Panc1 (cell line): Measurements from ENCODE around the gene GNRH2. TPM values are rescaled to one million over a fixed set of nuclear protein-coding genes. Genes with fewer than 3 reads are reported as not detected.

Source experiments
- ATAC-seq: fragments of 200-7000 bp; cut with Tn5 transposase; 2 replicates; pipeline ENCODE4 v1.9.1; 2020; ENCODE audit warnings: mild to moderate bottlenecking, moderate library complexity
- BruUV-seq: library from RNA; stranded (reverse); fragments of 400-500 nt; replicated peaks from 2 replicates; lab custom pipeline; 2021; lab: Mats Ljungman, UMichigan
- CTCF ChIA-PET: fragments of 300-600 bp; sonication (Branson Sonifier 250); formaldehyde crosslinking; loops from one replicate; lab custom pipeline; 2022; ENCODE audit warnings: antibody characterized with exemption; lab: Charles Lee
- POLR2A ChIA-PET: fragments of 300-600 bp; sonication (Branson Sonifier 250); formaldehyde crosslinking; loops from one replicate; lab custom pipeline; 2022; ENCODE audit warnings: antibody characterized with exemption; lab: Charles Lee
- DNase-seq: peaks from one replicate; pipeline ENCODE4 v3.0.0-alpha.2; 2010; ENCODE audit warnings: low read depth, low spot score
- H3K27ac ChIP-seq: 2 replicates; pipeline ENCODE4 v1.5.1; 2011; ENCODE audit warnings: mild to moderate bottlenecking, low read length, inconsistent platforms
- H3K27me3 ChIP-seq: fragments of 200-500 bp; sonication (Bioruptor generic); 2 replicates; pipeline ENCODE4 v1.6.0; 2014; ENCODE audit warnings: low read length, inconsistent platforms; ENCODE audit not compliant: control insufficient read depth, insufficient read depth
- H3K36me3 ChIP-seq: fragments of 200-500 bp; sonication (Bioruptor generic); 2 replicates; pipeline ENCODE4 v1.5.1; 2014; ENCODE audit warnings: inconsistent platforms, mild to moderate bottlenecking, low read length, moderate library complexity; ENCODE audit not compliant: control insufficient read depth, insufficient read depth
- H3K4me1 ChIP-seq: 2 replicates; pipeline ENCODE4 v1.5.1; 2011; ENCODE audit warnings: inconsistent platforms, mild to moderate bottlenecking, low read length, moderate library complexity; ENCODE audit not compliant: control insufficient read depth, insufficient read depth
- H3K4me3 ChIP-seq, 2 experiments: 2 replicates each; pipeline ENCODE4 v1.5.1; 2011 to 2012; ENCODE audit warnings: low read depth in 2 of 2, low read length in 2 of 2, mild to moderate bottlenecking in 2 of 2, inconsistent platforms in 1 of 2, moderate library complexity in 1 of 2
- H3K9me3 ChIP-seq: fragments of 200-500 bp; sonication (Bioruptor generic); 2 replicates; pipeline ENCODE4 v1.5.1; 2014; ENCODE audit warnings: low read depth, mild to moderate bottlenecking, inconsistent platforms, low read length, moderate library complexity; ENCODE audit not compliant: control insufficient read depth, insufficient read depth
- POLR2AphosphoS5 ChIP-seq: IDR thresholded peaks from 2 replicates; pipeline ENCODE4 v1.6.1; 2012; ENCODE audit warnings: mild to moderate bottlenecking, low read depth, low read length, moderate library complexity
- SIN3A ChIP-seq: IDR thresholded peaks from 2 replicates; pipeline ENCODE4 v1.6.1; 2012; ENCODE audit warnings: low read depth, mild to moderate bottlenecking, low read length, moderate library complexity, borderline replicate concordance; ENCODE audit not compliant: insufficient read depth
- TCF7L2 ChIP-seq: IDR thresholded peaks from 2 replicates; pipeline ENCODE4 v1.6.1; 2011; ENCODE audit warnings: mild to moderate bottlenecking, low read depth, low read length, inconsistent platforms
- in situ Hi-C: cut with HindIII; loops from 2 replicates; pipeline ENCODE4 v1.10.0; 2016; ENCODE audit warnings: low sequenced_read_pairs, low pct_unique_long_range_greater_than_20kb
- intact Hi-C: fragments of 100-400 bp; cut with micrococcal nuclease; formaldehyde crosslinking; loops from one replicate; pipeline ENCODE4 v1.10.0; 2022; ENCODE audit not compliant: unreplicated experiment
- total RNA-seq: library from RNA; stranded (reverse); gene quantifications from one replicate; pipeline ENCODE4 v1.2.1, GENCODE V29; 2021; ENCODE audit not compliant: unreplicated experiment
- TF ChIP-seq, protein P1 (sequence below): fragments of 450-650 bp; IDR thresholded peaks from 2 replicates; pipeline ENCODE4 v1.5.1; 2017; ENCODE audit warnings: mild to moderate bottlenecking
- TF ChIP-seq, protein P2 (sequence below), 2 experiments: IDR thresholded peaks; 2 replicates each; pipeline ENCODE4 v1.6.1; 2011 to 2012; ENCODE audit warnings: low read depth in 2 of 2, control low read depth in 1 of 2, low read length in 1 of 2, mild to moderate bottlenecking in 1 of 2, moderate library complexity in 1 of 2; ENCODE audit not compliant: insufficient read depth in 1 of 2

GNRH2 gene
- total RNA-seq, 1 experiment from 2014 or later, result 0.49 TPM

GRCh38 chr20:3046677-3047462 lies 3.4 kb downstream of the GNRH2 start:
- POLR2A ChIA-PET, result no interaction called here
- peak overlapping the region; percentile 86 for H3K27ac ChIP-seq
- DNase-seq (no peak), ATAC-seq (no peak)
- H3K4me1 ChIP-seq, result peaks cover 9% of the 10 kb centered on the region
- peak overlapping the region; percentile 82 to 88 for H3K4me3 ChIP-seq
- in situ Hi-C loops, result no loop called here
- BruUV-seq, result no TSS peak
- no peaks in the 10 kb centered on the region for H3K27me3 ChIP-seq
- H3K36me3 ChIP-seq, result peaks cover 5% of the 10 kb centered on the region; the same call in 1 of the 2 replicates
- TF ChIP-seq TCF7L2, result no peak
- TF ChIP-seq POLR2AphosphoS5, result no peak
- no peak for TF ChIP-seq SIN3A
- TF ChIP-seq, protein P1, sequence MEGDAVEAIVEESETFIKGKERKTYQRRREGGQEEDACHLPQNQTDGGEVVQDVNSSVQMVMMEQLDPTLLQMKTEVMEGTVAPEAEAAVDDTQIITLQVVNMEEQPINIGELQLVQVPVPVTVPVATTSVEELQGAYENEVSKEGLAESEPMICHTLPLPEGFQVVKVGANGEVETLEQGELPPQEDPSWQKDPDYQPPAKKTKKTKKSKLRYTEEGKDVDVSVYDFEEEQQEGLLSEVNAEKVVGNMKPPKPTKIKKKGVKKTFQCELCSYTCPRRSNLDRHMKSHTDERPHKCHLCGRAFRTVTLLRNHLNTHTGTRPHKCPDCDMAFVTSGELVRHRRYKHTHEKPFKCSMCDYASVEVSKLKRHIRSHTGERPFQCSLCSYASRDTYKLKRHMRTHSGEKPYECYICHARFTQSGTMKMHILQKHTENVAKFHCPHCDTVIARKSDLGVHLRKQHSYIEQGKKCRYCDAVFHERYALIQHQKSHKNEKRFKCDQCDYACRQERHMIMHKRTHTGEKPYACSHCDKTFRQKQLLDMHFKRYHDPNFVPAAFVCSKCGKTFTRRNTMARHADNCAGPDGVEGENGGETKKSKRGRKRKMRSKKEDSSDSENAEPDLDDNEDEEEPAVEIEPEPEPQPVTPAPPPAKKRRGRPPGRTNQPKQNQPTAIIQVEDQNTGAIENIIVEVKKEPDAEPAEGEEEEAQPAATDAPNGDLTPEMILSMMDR, result no peak
- TF ChIP-seq, protein P2, sequence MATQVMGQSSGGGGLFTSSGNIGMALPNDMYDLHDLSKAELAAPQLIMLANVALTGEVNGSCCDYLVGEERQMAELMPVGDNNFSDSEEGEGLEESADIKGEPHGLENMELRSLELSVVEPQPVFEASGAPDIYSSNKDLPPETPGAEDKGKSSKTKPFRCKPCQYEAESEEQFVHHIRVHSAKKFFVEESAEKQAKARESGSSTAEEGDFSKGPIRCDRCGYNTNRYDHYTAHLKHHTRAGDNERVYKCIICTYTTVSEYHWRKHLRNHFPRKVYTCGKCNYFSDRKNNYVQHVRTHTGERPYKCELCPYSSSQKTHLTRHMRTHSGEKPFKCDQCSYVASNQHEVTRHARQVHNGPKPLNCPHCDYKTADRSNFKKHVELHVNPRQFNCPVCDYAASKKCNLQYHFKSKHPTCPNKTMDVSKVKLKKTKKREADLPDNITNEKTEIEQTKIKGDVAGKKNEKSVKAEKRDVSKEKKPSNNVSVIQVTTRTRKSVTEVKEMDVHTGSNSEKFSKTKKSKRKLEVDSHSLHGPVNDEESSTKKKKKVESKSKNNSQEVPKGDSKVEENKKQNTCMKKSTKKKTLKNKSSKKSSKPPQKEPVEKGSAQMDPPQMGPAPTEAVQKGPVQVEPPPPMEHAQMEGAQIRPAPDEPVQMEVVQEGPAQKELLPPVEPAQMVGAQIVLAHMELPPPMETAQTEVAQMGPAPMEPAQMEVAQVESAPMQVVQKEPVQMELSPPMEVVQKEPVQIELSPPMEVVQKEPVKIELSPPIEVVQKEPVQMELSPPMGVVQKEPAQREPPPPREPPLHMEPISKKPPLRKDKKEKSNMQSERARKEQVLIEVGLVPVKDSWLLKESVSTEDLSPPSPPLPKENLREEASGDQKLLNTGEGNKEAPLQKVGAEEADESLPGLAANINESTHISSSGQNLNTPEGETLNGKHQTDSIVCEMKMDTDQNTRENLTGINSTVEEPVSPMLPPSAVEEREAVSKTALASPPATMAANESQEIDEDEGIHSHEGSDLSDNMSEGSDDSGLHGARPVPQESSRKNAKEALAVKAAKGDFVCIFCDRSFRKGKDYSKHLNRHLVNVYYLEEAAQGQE (IDR thresholded peaks at IDR 0.05; ENCODE audit: insufficient read depth in 1 of 2, low read depth in 2 of 2, low read length in 1 of 2), result no peak
- H3K9me3 ChIP-seq, result no peaks in the 10 kb centered on the region
- CTCF ChIA-PET, result no interaction called here
- intact Hi-C loops, result no loop called here

GRCh38 chr20:3047486-3048419 lies 4.3 kb downstream of the GNRH2 start:
- TF ChIP-seq, protein P1, result no peak
- TF ChIP-seq POLR2AphosphoS5, result no peak
- TF ChIP-seq, protein P2 (IDR thresholded peaks at IDR 0.05; ENCODE audit: insufficient read depth in 1 of 2, low read depth in 2 of 2, low read length in 1 of 2), result no peak
- no peak for TF ChIP-seq TCF7L2
- TF ChIP-seq SIN3A, result no peak
- H3K9me3 ChIP-seq, result no peaks in the 10 kb centered on the region
- H3K27ac ChIP-seq, result no peak overlapping the region
- DNase-seq (no peak), ATAC-seq (no peak)
- no peaks in the 10 kb centered on the region for H3K27me3 ChIP-seq
- peaks cover 7% of the 10 kb centered on the region for H3K4me1 ChIP-seq
- intact Hi-C loops (no loop called here), in situ Hi-C loops (no loop called here)
- TSS peak; percentile 92 for BruUV-seq
- no peak overlapping the region; a peak in 1 of 4 replicates for H3K4me3 ChIP-seq
- H3K36me3 ChIP-seq, result peaks cover 5% of the 10 kb centered on the region; the same call in 1 of the 2 replicates
- CTCF ChIA-PET, result no interaction called here
- POLR2A ChIA-PET, result no interaction called here
